GM21390 (cell line): ENCODE results near the gene MEIS1.
"Not testable (repeated sequence)": the region's sequence is repeated elsewhere in the genome, so short reads cannot be mapped to it uniquely, and the experiment has no call there.

Experiments
- ATAC-seq: cut with Tn5 transposase; IDR thresholded peaks from one replicate; pipeline ENCODE4 v1.9.1; 2021; ENCODE audit not compliant: unreplicated experiment

The MEIS1 gene

GRCh38 chr2:66466433-66466832 is 31.5 kb downstream of the MEIS1 start:
- no peak for ATAC-seq

- ATAC-seq: no peak
Observed at GRCh38 chr2:66467718-66468117, 32.8 kb downstream of the MEIS1 start.

GRCh38 chr2:66469214-66469902 is 34.4 kb downstream of the MEIS1 start:
- ATAC-seq: no peak

GRCh38 chr2:66470199-66470598 is 35.3 kb downstream of the MEIS1 start:
- no peak for ATAC-seq

GRCh38 chr2:66472225-66472843 is 37.4 kb downstream of the MEIS1 start:
- no peak for ATAC-seq

GRCh38 chr2:66477135-66477842 is 42.4 kb downstream of the MEIS1 start:
- ATAC-seq: no peak

GRCh38 chr2:66478299-66478698 is 43.4 kb downstream of the MEIS1 start:
- ATAC-seq: no peak

GRCh38 chr2:66478731-66479316 is 43.9 kb downstream of the MEIS1 start:
- ATAC-seq: no peak

GRCh38 chr2:66481100-66481549 is 46.2 kb downstream of the MEIS1 start:
- no peak for ATAC-seq

- not testable (repeated sequence) for ATAC-seq
Observed at GRCh38 chr2:66485252-66485651, 50.3 kb downstream of the MEIS1 start.

GRCh38 chr2:66488946-66489345 is 54.0 kb downstream of the MEIS1 start:
- no peak for ATAC-seq

GRCh38 chr2:66489436-66489835 is 54.5 kb downstream of the MEIS1 start:
- no peak for ATAC-seq

- ATAC-seq: no peak
Observed at GRCh38 chr2:66490588-66491001, 55.7 kb downstream of the MEIS1 start.

- ATAC-seq: no peak
Observed at GRCh38 chr2:66494708-66495107, 59.8 kb downstream of the MEIS1 start.

GRCh38 chr2:66495788-66496640 is 61.1 kb downstream of the MEIS1 start:
- ATAC-seq: no peak

GRCh38 chr2:66496670-66497420 is 61.9 kb downstream of the MEIS1 start:
- ATAC-seq: no peak

- ATAC-seq: no peak
Observed at GRCh38 chr2:66497431-66498288, 62.7 kb downstream of the MEIS1 start.

- no peak for ATAC-seq
Observed at GRCh38 chr2:66498289-66498975, 63.5 kb downstream of the MEIS1 start.

GRCh38 chr2:66501267-66501666 is 66.3 kb downstream of the MEIS1 start:
- no peak for ATAC-seq
